ENCODE results near the gene PER2. TPM values are rescaled to one million over a fixed set of nuclear protein-coding genes. Genes with fewer than 3 reads are reported as not detected.

PER2 gene
- total and polyA plus RNA-seq, 12 donors = 1.3 to 11.4 (median 4.8) TPM

DNA sequence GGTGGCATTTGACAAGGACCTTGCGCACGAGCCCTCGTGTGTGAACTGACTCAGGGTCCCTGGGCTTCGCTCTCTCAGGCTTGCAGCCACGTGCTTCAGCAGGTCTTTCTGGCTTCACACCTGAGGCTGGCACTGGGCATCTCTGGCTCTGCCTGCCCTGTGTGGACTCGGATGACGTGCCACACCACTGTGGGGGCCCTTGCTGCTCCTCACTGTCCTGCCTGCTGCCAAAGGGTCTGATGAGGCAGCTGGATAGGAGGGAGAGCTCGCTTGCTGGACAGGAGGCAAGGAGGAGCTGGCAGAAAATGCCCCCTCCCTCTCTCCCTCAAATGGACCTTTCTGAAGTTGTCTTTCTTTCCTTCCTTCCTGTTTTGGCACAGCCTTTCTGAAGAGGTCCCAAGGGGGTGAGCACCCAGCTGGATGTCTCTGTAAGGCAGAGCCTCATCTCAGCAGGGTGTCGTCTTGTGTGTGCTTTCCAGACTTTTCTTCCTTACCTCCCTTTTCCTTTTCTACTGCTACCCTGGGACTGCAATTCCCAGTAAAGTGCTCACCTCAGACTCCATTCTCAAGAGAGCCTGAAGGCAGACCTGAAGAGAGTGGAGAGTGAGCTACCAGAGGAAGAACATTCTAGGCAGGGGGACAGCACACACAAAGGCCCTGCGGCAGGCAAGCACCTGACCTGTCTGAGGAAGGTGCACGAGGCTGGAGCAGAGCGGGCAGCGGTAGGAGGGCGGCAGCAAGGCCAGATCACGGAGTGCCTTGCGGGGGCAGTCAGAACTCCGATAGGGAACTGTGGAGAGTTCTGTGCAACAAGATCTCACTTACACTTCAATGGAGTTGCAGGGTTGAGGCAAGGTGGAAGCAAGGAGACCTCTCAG, 5.3 kb downstream of the PER2 start:
- no peak overlapping the region for H3K27ac ChIP-seq
- DNase-seq = no peak
- no peaks in the 10 kb centered on the region for H3K27me3 ChIP-seq
- TF ChIP-seq, protein P1, sequence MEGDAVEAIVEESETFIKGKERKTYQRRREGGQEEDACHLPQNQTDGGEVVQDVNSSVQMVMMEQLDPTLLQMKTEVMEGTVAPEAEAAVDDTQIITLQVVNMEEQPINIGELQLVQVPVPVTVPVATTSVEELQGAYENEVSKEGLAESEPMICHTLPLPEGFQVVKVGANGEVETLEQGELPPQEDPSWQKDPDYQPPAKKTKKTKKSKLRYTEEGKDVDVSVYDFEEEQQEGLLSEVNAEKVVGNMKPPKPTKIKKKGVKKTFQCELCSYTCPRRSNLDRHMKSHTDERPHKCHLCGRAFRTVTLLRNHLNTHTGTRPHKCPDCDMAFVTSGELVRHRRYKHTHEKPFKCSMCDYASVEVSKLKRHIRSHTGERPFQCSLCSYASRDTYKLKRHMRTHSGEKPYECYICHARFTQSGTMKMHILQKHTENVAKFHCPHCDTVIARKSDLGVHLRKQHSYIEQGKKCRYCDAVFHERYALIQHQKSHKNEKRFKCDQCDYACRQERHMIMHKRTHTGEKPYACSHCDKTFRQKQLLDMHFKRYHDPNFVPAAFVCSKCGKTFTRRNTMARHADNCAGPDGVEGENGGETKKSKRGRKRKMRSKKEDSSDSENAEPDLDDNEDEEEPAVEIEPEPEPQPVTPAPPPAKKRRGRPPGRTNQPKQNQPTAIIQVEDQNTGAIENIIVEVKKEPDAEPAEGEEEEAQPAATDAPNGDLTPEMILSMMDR (IDR thresholded peaks at IDR 0.05) = no peak
- TF ChIP-seq POLR2A (IDR thresholded peaks at IDR 0.05) = no peak
- H3K36me3 ChIP-seq (replicated peaks in 1 of 2) = no peaks in the 10 kb centered on the region
- no peak overlapping the region for H3K4me3 ChIP-seq
- no peaks in the 10 kb centered on the region for H3K9me3 ChIP-seq (replicated peaks in 1 of 3)
- intact Hi-C loops (cut with DNase I) = no loop called here
- 92 to 95% (median 94%) methylated on average over 15 to 17 of the region's 17 CpGs for WGBS, 4 donors
- peaks cover 22 to 30% of the 10 kb centered on the region in 2 donors for H3K4me1 ChIP-seq (replicated peaks in 1 of 2)

DNA sequence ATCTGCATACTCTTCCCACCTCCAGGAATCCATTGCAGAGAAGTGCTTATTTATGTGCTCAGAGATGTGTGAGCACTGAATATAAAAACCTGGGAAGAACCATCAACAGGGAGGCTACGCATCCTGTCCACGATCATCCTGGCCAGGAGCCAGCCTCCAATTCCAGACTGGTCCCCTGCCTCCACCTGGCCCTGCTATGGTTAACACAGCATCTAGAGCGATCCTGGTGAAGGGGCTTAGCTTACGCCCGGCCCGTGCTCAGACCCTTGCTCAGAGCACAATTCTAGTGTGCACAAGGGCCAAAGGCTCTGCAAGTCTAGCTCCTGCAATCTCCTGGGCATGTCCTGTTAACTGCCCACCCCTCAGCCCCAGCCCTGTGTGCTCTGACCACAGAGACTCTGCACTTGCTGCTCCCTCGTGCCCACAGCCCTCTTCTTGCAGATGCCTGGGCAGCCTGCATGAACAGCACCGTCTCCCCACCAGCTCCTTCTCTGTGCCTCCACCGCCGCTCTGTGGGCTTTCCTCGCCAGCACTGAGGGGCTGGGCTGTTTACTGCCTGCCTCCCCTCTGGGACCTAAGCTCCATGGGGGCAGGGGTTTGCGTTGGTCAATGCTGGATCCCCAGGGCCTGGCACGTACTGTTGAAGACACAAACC, 6.5 kb downstream of the PER2 start:
- no peak for DNase-seq
- intact Hi-C loops (cut with DNase I) = no loop called here
- Histone ChIP-seq H3K36me3 (replicated peaks in 1 of 2) (peaks cover 0 to under 1% of the 10 kb centered on the region in 2 donors), H3K9me3 (replicated peaks in 1 of 3) (no peaks in the 10 kb centered on the region), H3K4me3 (no peak overlapping the region), H3K27me3 (no peaks in the 10 kb centered on the region), H3K27ac (no peak overlapping the region), H3K4me1 (replicated peaks in 1 of 2) (peaks cover 11 to 18% of the 10 kb centered on the region in 2 donors)
- TF ChIP-seq, protein P1 (IDR thresholded peaks at IDR 0.05) = no peak
- no peak for TF ChIP-seq POLR2A (IDR thresholded peaks at IDR 0.05)
- WGBS, 4 donors = 88 to 94% (median 93%) methylated on average over 9 to 13 of the region's 13 CpGs

DNA sequence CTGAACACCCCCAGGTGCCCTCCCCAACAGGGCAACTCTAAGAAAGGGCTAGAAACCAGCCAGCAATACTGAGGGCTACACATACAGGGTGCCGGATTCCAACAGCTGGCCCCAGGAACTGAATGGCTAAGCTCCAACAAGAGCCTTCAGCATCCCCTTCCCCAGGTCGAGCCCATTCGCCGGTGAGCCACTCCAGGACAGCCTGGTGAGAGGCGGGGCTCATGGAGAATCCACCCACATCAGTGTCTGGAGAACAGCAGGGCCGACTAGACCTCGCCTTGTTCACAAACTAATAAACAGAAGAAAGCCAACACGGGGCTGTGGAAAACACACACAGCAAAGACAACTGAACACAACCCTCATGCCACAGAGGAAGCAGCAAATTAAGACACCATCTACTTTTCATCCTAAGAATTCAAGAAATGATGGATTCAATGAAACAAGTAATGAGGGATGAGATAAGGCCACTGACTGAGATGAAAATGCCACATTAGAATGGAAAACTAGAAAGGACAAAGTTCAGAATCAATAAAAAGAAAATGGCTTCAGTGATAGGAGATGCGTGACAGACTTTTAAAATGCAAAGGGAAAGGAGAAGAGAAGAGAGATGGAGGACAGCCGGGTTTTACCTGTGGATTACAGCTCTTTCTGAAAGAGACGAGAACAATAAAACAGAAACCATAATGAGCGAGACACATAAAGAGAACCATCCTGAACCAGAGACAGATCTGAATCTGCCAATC, 8.2 kb downstream of the PER2 start:
- H3K4me3 ChIP-seq = no peak overlapping the region
- intact Hi-C loops (cut with DNase I) = no loop called here
- H3K9me3 ChIP-seq (replicated peaks in 1 of 3) = no peaks in the 10 kb centered on the region
- H3K27me3 ChIP-seq = no peaks in the 10 kb centered on the region
- peaks cover 0 to 1% of the 10 kb centered on the region in 2 donors for H3K4me1 ChIP-seq (replicated peaks in 1 of 2)
- H3K27ac ChIP-seq = no peak overlapping the region
- no peak for DNase-seq
- TF ChIP-seq POLR2A (IDR thresholded peaks at IDR 0.05) = no peak
- TF ChIP-seq, protein P1 (IDR thresholded peaks at IDR 0.05) = no peak
- WGBS, 4 donors = 93 to 99% (median 95%) methylated on average over 11 to 12 of the region's 12 CpGs
- H3K36me3 ChIP-seq (replicated peaks in 1 of 2) = peaks cover 0 to 8% of the 10 kb centered on the region in 2 donors

DNA sequence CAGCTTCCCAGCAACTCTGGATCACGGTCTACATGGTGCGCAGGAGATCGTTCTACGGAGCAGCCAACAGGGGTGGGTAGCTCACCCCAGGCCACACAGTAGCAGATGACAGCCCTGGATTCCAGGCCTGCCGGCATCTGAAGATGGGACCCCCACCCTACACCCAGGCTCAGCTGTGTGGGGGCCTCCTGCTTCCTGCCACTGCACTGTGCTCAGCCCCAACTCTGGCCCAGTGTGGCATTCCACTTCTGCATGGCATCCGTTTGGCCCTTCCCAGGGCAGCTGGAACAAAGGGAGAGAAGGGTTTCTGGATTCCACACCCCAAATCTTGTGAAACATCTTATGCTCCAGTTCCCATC, 9.1 kb downstream of the PER2 start:
- Histone ChIP-seq H3K4me1 (replicated peaks in 1 of 2) (no peaks in the 10 kb centered on the region), H3K27me3 (no peaks in the 10 kb centered on the region), H3K9me3 (replicated peaks in 1 of 3) (no peaks in the 10 kb centered on the region), H3K4me3 (no peak overlapping the region), H3K27ac (no peak overlapping the region), H3K36me3 (replicated peaks in 1 of 2) (peaks cover 0 to 10% of the 10 kb centered on the region in 2 donors)
- intact Hi-C loops (cut with DNase I) = no loop called here
- TF ChIP-seq POLR2A (IDR thresholded peaks at IDR 0.05) = no peak
- TF ChIP-seq, protein P1 (IDR thresholded peaks at IDR 0.05) = no peak
- whole genome bisulfite sequencing, 4 donors = 87 to 97% (median 89%) methylated on average over 1 to 6 of the region's 6 CpGs
- no peak for DNase-seq
